Amniotic epithelial cell (primary cell): Measurements from ENCODE around the gene ALX1.
"Not testable (repeated sequence)": the region's sequence is repeated elsewhere in the genome, so short reads cannot be mapped to it uniquely, and the experiment has no call there.

Source experiments
- DNase-seq: peaks from one replicate; pipeline ENCODE4 v3.0.0-alpha.2; 2010; ENCODE audit warnings: low read depth

Gene ALX1

GRCh38 chr12:85301051-85301450, 21.0 kb downstream of the ALX1 start:
- no peak for DNase-seq

- DNase-seq, result no peak
These were observed 28.4 kb downstream of the ALX1 start for GRCh38 chr12:85308374-85308773.

- DNase-seq, result peak; percentile 1
These were observed 29.1 kb downstream of the ALX1 start for GRCh38 chr12:85309125-85309566.

- no peak for DNase-seq
These were observed 30.0 kb downstream of the ALX1 start for GRCh38 chr12:85310025-85310424.

- peak; percentile 8 for DNase-seq
These were observed 30.5 kb downstream of the ALX1 start for GRCh38 chr12:85310456-85311076.

- not testable (repeated sequence) for DNase-seq
These were observed 38.0 kb downstream of the ALX1 start for GRCh38 chr12:85317866-85318636.

GRCh38 chr12:85322715-85323114, 42.7 kb downstream of the ALX1 start:
- DNase-seq, result no peak

GRCh38 chr12:85325442-85325841, 45.4 kb downstream of the ALX1 start:
- no peak for DNase-seq

GRCh38 chr12:85329913-85330312, 49.9 kb downstream of the ALX1 start:
- DNase-seq, result no peak

GRCh38 chr12:85348779-85349178, 68.8 kb downstream of the ALX1 start:
- no peak for DNase-seq

GRCh38 chr12:85350356-85350755, 70.3 kb downstream of the ALX1 start:
- DNase-seq, result no peak
